IPS-NIHi7 (cell line): ENCODE measurements around the gene NTRK3.

ENCODE experiments used
- DNase-seq: peaks from one replicate; pipeline ENCODE4 v3.0.0; 2012; ENCODE audit warnings: mixed read lengths; ENCODE audit errors: extremely low spot score

Gene NTRK3

DNA sequence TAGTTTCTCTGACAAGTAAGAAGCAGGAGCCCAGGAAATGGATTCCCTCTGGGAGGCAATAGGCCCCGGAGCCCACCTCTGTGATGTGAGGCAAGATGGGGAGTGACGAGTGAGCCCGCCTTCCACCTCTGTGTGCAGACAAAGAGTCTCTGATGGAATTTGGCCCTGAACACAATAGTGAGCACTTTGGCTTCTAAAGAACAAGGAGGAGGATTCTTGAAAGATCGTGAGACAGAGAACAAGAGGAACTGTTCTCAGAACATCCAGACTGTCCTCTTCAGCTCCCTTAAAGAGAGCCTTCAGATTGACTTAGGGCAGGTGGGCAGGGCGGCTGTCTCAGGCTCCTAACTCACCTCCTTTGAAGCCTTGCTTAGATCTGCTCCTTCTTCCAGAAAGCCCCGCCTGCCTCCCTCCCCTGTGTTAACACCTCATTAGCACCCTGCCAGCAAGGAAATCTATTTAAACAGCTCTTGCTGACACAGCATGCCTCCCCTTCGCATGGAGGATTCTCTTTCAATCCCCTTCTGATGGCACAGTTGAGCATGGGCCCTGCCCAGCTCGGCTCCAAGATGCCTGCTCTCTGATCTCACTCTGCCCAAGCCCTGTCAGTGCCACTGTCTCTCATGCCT, 430.3 kb downstream of the NTRK3 start:
- peak; percentile 83 for DNase-seq

DNA sequence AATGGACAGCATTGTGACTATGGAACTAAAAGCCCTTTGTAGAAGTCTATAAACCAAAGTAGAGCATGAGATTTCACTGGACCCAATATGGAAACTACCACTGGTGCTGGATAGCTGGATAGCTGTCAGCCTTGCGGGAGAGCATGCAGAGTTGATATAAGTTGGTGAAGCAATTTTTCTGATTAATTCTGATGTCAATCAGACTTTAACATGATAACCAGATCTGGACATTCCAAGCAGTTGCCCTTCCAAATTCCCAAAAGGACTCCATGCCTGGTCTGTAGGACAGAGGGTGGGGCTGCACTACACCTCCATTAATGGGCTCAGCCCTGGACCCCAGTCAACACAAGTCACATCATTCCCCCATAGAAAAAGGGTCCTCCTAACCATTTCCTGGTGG, 437.8 kb downstream of the NTRK3 start:
- no peak for DNase-seq

DNA sequence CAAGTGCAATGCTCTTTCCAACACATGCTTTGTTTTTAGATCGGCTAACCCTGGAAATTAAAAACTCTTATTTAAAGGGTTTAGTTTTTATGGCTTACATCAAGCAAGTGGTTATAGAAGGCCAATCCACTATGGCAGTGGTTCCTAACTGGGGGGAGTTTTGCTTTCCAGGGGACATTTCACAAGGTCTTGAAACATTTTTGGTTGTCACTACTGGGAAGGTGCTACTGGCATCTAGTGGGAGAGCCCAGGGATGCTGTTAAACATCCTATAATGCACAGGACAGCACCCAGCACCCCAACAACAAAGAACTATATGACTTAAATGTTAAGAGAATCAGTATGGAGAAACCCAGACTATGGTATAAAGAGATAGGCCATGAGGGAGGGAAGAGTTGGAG, 439.0 kb downstream of the NTRK3 start:
- no peak for DNase-seq

DNA sequence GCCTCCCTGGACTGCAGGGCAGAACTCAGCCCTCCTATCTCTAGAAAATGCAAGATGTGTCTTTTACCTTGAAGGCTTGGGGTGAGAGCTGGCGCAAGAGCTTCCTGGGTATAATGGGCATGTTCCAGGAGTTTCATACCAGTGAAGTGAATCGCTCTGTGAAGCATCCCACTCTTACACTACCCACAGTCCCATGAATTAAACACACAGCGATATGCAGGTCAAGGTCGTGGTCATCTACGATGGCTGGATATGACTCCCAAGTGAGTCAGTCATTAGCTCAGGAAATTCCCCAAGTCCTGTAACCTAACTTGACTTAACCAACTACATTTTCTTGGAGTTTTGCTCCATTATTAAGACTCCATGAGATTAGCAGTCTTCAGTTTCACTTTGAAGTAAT, 439.7 kb downstream of the NTRK3 start:
- no peak for DNase-seq

DNA sequence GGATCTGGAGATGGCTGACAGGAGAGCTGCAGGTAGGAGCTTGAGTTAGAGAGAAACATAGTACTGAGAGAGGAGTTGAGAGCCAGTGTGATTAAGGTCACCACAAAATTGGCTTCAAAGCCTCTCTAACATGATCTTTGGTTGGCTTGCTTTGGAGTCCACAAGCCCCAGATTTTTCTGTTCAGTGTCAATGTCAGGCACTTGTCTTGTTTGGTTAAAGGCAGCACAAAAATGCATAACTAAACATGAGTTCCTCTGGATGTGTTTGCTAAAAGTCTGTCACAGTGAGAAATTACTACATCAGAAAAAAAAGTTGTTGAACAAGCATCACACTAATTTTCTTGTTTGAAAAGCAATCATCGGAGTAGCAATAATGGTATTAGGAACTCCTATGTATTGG, 440.5 kb downstream of the NTRK3 start:
- DNase-seq, result no peak
